ENCODE results near the gene OTUD6A.

Gene OTUD6A

DNA sequence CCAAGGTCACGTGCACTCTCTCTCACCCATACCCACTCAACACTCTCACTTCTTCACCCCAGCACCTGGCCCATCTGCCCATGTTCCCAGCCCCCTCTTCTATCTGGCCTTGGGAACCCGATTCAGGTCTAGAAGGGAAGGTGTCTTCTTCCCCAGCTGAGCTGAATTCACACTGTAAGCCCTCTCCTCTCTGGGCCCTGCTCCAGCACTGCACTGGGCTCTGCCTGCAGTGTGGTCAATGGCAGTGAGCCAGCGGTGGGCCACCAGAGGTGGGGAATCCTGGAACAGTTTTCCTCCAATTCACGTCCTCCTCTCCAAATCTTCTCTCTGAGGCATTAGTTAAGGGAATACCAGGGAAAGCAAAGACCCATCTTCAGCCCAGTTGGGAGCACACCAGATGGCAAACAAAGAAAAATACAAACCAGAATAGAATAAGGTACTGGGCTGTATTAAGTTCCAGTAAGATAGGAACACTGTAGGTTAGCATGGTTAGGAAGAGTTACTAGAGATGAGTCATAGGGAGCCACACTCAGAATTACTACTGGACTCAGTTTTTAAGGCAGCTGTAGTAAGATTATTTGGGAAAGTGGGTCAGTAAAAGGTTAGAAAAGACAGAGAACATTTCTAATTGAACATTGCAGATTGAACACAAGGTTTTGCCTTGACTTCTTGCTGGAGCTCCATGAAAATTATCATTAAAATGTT is 17.6 kb upstream of the OTUD6A start:
- H3K4me3 ChIP-seq (ENCODE audit: low read length) = no peak overlapping the region
- DNase-seq (ENCODE audit: low read depth) = no peak
- TF ChIP-seq, protein P1, sequence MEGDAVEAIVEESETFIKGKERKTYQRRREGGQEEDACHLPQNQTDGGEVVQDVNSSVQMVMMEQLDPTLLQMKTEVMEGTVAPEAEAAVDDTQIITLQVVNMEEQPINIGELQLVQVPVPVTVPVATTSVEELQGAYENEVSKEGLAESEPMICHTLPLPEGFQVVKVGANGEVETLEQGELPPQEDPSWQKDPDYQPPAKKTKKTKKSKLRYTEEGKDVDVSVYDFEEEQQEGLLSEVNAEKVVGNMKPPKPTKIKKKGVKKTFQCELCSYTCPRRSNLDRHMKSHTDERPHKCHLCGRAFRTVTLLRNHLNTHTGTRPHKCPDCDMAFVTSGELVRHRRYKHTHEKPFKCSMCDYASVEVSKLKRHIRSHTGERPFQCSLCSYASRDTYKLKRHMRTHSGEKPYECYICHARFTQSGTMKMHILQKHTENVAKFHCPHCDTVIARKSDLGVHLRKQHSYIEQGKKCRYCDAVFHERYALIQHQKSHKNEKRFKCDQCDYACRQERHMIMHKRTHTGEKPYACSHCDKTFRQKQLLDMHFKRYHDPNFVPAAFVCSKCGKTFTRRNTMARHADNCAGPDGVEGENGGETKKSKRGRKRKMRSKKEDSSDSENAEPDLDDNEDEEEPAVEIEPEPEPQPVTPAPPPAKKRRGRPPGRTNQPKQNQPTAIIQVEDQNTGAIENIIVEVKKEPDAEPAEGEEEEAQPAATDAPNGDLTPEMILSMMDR (conservative IDR thresholded peaks at IDR 0.05; ENCODE audit: low read depth, low read length) = no peak

DNA sequence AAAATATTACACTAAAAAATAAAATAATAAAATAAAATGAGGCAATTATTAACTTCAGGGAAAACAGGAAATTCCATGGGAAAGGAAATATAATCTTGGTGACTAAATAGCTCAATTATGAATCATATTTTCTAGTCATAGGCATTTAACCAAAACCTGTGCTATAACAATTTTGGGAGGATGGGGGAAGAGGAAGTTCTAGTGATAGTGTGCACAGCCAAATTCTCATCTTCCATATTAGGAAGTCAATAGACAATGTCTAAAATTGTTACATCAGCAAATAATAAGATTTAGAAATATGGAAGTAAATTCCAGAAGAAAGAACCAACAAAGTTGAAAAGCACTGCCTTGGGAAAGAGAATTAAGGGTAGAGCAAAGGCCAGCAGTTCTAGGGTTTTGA is 15.3 kb upstream of the OTUD6A start:
- H3K4me3 ChIP-seq (ENCODE audit: low read length) = no peak overlapping the region
- TF ChIP-seq, protein P1 (conservative IDR thresholded peaks at IDR 0.05; ENCODE audit: low read depth, low read length) = no peak
- DNase-seq (ENCODE audit: low read depth) = no peak

DNA sequence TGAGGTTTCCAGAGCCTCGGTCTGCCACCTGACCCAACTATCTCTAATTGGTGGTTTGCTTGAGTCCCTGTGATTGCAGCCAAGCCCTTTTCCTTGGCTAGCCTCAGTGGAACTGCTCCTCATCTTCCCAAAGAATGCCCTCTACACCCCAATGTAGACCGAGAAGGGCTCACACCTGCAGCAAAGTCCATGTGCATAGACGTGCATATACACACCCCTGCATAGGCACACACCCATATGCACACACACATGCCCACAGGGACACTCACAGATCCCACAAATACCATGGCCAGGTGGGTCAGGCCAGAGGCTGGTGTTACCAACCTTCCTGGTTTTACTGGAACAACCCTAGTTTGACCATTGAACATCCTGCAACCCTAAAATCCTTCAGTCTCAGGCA is 12.9 kb upstream of the OTUD6A start:
- no peak for DNase-seq (ENCODE audit: low read depth)
- TF ChIP-seq, protein P1 (conservative IDR thresholded peaks at IDR 0.05; ENCODE audit: low read depth, low read length) = no peak
- H3K4me3 ChIP-seq (ENCODE audit: low read length) = no peak overlapping the region

DNA sequence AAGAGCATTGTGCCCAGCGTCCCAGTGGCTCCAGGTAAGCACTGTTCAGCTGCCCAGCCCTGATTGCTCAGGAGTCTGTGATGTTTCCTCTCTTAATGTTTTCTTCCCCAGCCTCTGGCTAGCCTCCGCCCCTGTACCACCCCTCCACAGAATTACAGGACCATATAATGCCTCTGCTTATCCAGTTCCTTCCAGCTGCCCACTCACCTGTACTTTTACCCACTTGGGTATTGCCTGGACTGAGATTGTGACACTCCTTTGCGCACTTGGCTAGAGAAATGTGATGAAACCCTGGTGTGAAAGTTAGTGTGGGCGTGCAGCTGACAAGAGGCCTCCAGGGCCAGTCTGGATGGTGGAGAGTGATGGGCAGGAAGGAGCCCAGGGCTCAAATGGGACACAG is 12.3 kb upstream of the OTUD6A start, which contains the start of gene AWAT2:
Gene AWAT2 (minus strand): TSS at position 14 of the 400 bp plus-strand sequence. CDS start 6 bp downstream, at position 8.
- no peak for DNase-seq (ENCODE audit: low read depth)
- H3K4me3 ChIP-seq (ENCODE audit: low read length) = no peak within 1 kb of the TSS
- TF ChIP-seq, protein P1 (conservative IDR thresholded peaks at IDR 0.05; ENCODE audit: low read depth, low read length) = no peak

DNA sequence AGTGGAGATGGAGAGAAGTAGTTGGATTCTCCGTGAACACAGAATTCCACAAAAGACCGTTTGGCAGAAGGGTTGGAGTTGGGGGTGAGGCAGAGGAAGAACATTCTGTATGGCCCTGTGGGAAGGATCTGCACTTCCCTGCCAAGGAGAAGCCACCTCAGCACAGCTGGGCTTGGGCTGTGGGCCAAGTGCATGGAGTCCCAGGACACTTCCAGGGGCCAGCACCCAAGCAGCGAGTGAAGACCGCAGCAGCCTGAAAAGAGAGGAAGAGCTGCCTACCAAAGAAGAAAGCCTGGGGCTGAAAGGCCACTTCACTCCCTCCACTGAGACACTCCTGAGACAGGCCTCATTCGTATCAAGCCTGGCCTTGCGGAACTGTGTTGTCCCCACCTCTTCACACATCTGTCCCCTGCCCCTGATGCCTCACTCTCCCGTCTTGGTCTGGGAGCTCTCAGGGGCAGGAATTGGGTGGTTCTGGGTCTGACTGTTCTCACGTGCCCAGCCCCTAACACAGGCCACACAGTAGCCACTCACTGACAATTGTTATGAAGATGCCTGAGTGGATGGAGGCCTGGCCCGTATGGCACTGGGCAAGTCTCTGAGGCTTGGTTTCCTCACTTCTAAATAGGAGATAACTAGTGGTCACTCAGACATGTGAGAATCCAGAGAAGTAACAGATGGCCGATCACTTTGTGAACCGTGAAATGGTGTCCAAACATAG is 9.2 kb upstream of the OTUD6A start:
- no peak overlapping the region for H3K4me3 ChIP-seq (ENCODE audit: low read length)
- TF ChIP-seq, protein P1 (conservative IDR thresholded peaks at IDR 0.05; ENCODE audit: low read depth, low read length) = no peak

DNA sequence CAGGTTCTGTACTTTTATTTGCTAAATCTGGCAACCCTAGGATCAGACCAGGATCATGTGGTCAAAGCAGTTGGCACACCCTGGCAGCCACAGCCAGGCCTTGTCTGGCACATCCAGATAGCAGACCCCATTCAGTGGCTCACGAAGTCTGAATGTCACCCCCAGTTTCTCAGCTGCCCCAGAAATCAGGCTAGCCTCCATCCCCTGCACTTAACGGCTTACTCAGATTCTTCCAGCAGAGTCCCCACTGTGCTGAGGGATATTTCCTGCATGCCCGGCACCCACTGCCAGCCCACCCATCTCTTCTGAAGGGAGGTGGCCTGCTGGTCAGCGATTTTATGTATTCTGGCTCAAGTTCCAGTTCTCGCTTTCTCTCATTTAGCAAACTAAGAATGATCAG is 7.9 kb upstream of the OTUD6A start:
- no peak for DNase-seq (ENCODE audit: low read depth)
- TF ChIP-seq, protein P1 (conservative IDR thresholded peaks at IDR 0.05; ENCODE audit: low read depth, low read length) = no peak
- no peak overlapping the region for H3K4me3 ChIP-seq (ENCODE audit: low read length)

More for the DNA sequence above, 9.2 kb upstream of the OTUD6A start:
- DNase-seq (ENCODE audit: low read depth) = no peak

Data from retinal pigment epithelial cell (primary cell).